ENCODE results near the gene ZNF398. TPM values are rescaled to one million over a fixed set of nuclear protein-coding genes. Genes with fewer than 3 reads are reported as not detected.

ZNF398 gene
- total RNA-seq, 1 donor from 2014 or later: 16.6 TPM

DNA sequence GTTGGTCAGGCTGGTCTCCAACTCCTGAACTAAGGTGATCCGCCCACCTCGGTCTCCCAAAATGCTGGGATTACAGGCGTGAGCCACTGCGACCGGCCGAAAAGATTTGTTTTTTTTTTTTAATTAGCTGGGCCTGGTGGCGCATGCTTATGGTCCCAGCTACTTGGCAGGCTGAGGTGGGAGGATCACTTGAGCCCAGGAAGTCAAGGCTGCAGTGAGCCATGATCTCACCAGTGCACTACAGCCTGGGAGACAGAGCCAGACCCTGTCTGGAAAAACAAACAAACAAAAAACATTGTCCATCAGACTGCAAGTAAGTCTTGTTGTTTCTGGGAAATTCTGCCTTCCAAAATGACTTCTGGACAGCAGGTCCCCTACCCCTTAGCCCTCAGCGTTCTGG is 75.9 kb downstream of the ZNF398 start:
- peaks cover 3% of the 10 kb centered on the region for H3K9me3 Mint-ChIP-seq (ENCODE audit: unreplicated experiment)
- no peak for FAIRE-seq

DNA sequence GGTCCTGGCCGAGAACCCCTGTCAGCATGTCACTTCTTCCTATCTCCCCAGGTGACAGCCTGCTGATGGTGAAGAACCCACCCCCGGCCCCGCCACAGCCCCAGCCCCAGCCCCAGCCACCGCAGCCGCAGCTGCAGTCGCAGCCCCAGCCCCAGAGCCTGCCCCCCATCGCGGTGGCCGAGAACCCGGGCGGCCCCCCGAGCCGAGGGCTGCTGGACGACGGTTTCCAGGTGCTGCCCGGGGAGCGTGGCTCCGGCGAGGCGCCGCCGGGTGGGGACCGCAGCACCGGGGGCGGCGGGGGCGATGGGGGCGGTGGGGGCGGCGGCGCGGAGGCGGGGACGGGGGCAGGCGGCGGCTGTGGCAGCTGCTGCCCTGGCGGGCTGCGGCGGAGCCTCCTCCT is 76.5 kb downstream of the ZNF398 start:
- no peak overlapping the region for H3K4me2 ChIP-seq (ENCODE audit: low read length)
- Mint-ChIP-seq H3K4me3 (ENCODE audit: unreplicated experiment) (no peak overlapping the region), H3K27ac (ENCODE audit: unreplicated experiment) (no peak overlapping the region), H3K4me1 (ENCODE audit: low read depth, unreplicated experiment) (peaks cover 16% of the 10 kb centered on the region), H3K36me3 (ENCODE audit: low read depth, unreplicated experiment) (peaks cover 20% of the 10 kb centered on the region), H3K9me3 (ENCODE audit: unreplicated experiment) (peaks cover 3% of the 10 kb centered on the region), H3K27me3 (ENCODE audit: low read depth, unreplicated experiment) (no peaks in the 10 kb centered on the region)
- no peak overlapping the region for H2AFZ ChIP-seq (ENCODE audit: low read depth, low read length)
- peaks cover 11% of the 10 kb centered on the region for H4K20me1 ChIP-seq (ENCODE audit: insufficient read depth, low read length)
- H3K9ac ChIP-seq (ENCODE audit: low read length): no peak overlapping the region
- DNase-seq (ENCODE audit: low read depth): no peak
- peaks cover 10% of the 10 kb centered on the region for H3K4me1 ChIP-seq (ENCODE audit: insufficient read depth, low read length)
- peaks cover 7% of the 10 kb centered on the region for H3K36me3 ChIP-seq (ENCODE audit: insufficient read depth, low read length)
- FAIRE-seq: no peak
- no peak overlapping the region for H3K4me3 ChIP-seq (ENCODE audit: insufficient read depth, low read depth, low read length)
- no peaks in the 10 kb centered on the region for H3K27me3 ChIP-seq (ENCODE audit: insufficient read depth, low read length)
- no peaks in the 10 kb centered on the region for H3K9me3 ChIP-seq (ENCODE audit: insufficient read depth, low read depth, low read length)
- H3K79me2 ChIP-seq (ENCODE audit: insufficient read depth, low read length): peaks cover 2% of the 10 kb centered on the region
- H3K27ac ChIP-seq (ENCODE audit: low read depth, low read length): no peak overlapping the region
- TF ChIP-seq, protein P1, sequence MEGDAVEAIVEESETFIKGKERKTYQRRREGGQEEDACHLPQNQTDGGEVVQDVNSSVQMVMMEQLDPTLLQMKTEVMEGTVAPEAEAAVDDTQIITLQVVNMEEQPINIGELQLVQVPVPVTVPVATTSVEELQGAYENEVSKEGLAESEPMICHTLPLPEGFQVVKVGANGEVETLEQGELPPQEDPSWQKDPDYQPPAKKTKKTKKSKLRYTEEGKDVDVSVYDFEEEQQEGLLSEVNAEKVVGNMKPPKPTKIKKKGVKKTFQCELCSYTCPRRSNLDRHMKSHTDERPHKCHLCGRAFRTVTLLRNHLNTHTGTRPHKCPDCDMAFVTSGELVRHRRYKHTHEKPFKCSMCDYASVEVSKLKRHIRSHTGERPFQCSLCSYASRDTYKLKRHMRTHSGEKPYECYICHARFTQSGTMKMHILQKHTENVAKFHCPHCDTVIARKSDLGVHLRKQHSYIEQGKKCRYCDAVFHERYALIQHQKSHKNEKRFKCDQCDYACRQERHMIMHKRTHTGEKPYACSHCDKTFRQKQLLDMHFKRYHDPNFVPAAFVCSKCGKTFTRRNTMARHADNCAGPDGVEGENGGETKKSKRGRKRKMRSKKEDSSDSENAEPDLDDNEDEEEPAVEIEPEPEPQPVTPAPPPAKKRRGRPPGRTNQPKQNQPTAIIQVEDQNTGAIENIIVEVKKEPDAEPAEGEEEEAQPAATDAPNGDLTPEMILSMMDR (IDR thresholded peaks at IDR 0.05; ENCODE audit: insufficient read depth, low read depth, low read length): no peak
- no peak for TF ChIP-seq EZH2 (IDR thresholded peaks at IDR 0.05; ENCODE audit: insufficient read depth, low read length)

More for the DNA sequence above, 75.9 kb downstream of the ZNF398 start:
- H3K36me3 Mint-ChIP-seq (ENCODE audit: low read depth, unreplicated experiment): peaks cover 24% of the 10 kb centered on the region
- Histone ChIP-seq H3K4me2 (ENCODE audit: low read length) (no peak overlapping the region), H3K36me3 (ENCODE audit: insufficient read depth, low read length) (peaks cover 7% of the 10 kb centered on the region), H3K9me3 (ENCODE audit: insufficient read depth, low read depth, low read length) (no peaks in the 10 kb centered on the region), H3K27ac (ENCODE audit: low read depth, low read length) (no peak overlapping the region), H3K9ac (ENCODE audit: low read length) (no peak overlapping the region), H4K20me1 (ENCODE audit: insufficient read depth, low read length) (peaks cover 14% of the 10 kb centered on the region), H3K4me1 (ENCODE audit: insufficient read depth, low read length) (peaks cover 16% of the 10 kb centered on the region), H3K4me3 (ENCODE audit: insufficient read depth, low read depth, low read length) (no peak overlapping the region), H3K79me2 (ENCODE audit: insufficient read depth, low read length) (peaks cover 2% of the 10 kb centered on the region), H2AFZ (ENCODE audit: low read depth, low read length) (no peak overlapping the region), H3K27me3 (ENCODE audit: insufficient read depth, low read length) (no peaks in the 10 kb centered on the region)
- no peak overlapping the region for H3K27ac Mint-ChIP-seq (ENCODE audit: unreplicated experiment)
- TF ChIP-seq EZH2 (IDR thresholded peaks at IDR 0.05; ENCODE audit: insufficient read depth, low read length): no peak
- TF ChIP-seq, protein P1 (IDR thresholded peaks at IDR 0.05; ENCODE audit: insufficient read depth, low read depth, low read length): no peak
- no peaks in the 10 kb centered on the region for H3K27me3 Mint-ChIP-seq (ENCODE audit: low read depth, unreplicated experiment)
- H3K4me3 Mint-ChIP-seq (ENCODE audit: unreplicated experiment): no peak overlapping the region
- H3K4me1 Mint-ChIP-seq (ENCODE audit: low read depth, unreplicated experiment): peaks cover 21% of the 10 kb centered on the region
- DNase-seq (ENCODE audit: low read depth): no peak

DNA sequence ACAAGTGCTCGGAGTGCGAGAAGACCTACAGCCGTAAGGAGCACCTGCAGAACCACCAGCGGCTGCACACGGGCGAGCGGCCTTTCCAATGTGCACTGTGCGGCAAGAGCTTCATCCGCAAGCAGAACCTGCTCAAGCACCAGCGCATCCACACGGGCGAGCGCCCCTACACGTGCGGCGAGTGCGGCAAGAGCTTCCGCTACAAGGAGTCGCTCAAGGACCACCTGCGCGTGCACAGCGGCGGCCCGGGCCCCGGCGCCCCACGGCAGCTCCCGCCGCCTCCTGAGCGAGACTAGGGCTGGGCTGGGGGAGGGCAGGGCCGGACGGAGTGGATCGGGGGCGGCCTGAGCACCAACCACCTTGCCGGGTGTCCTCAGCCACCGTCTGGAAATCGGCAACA is 77.1 kb downstream of the ZNF398 start:
- H3K79me2 ChIP-seq (ENCODE audit: insufficient read depth, low read length): peaks cover 2% of the 10 kb centered on the region
- Mint-ChIP-seq H3K27ac (ENCODE audit: unreplicated experiment) (no peak overlapping the region), H3K9me3 (ENCODE audit: unreplicated experiment) (peaks cover under 1% of the 10 kb centered on the region), H3K36me3 (ENCODE audit: low read depth, unreplicated experiment) (peaks cover 14% of the 10 kb centered on the region), H3K4me3 (ENCODE audit: unreplicated experiment) (no peak overlapping the region), H3K4me1 (ENCODE audit: low read depth, unreplicated experiment) (peaks cover 10% of the 10 kb centered on the region), H3K27me3 (ENCODE audit: low read depth, unreplicated experiment) (no peaks in the 10 kb centered on the region)
- H3K4me2 ChIP-seq (ENCODE audit: low read length): no peak overlapping the region
- H3K4me3 ChIP-seq (ENCODE audit: insufficient read depth, low read depth, low read length): no peak overlapping the region
- no peak overlapping the region for H3K27ac ChIP-seq (ENCODE audit: low read depth, low read length)
- peaks cover 9% of the 10 kb centered on the region for H4K20me1 ChIP-seq (ENCODE audit: insufficient read depth, low read length)
- H3K36me3 ChIP-seq (ENCODE audit: insufficient read depth, low read length): peaks cover 3% of the 10 kb centered on the region
- TF ChIP-seq, protein P1 (IDR thresholded peaks at IDR 0.05; ENCODE audit: insufficient read depth, low read depth, low read length): no peak
- TF ChIP-seq EZH2 (IDR thresholded peaks at IDR 0.05; ENCODE audit: insufficient read depth, low read length): no peak
- DNase-seq (ENCODE audit: low read depth) (no peak), FAIRE-seq (no peak)
- no peaks in the 10 kb centered on the region for H3K27me3 ChIP-seq (ENCODE audit: insufficient read depth, low read length)
- no peak overlapping the region for H2AFZ ChIP-seq (ENCODE audit: low read depth, low read length)
- H3K9me3 ChIP-seq (ENCODE audit: insufficient read depth, low read depth, low read length): no peaks in the 10 kb centered on the region
- H3K9ac ChIP-seq (ENCODE audit: low read length): no peak overlapping the region
- H3K4me1 ChIP-seq (ENCODE audit: insufficient read depth, low read length): peaks cover 6% of the 10 kb centered on the region

All from astrocyte (in vitro differentiated cells and primary cell).